Measurements from ENCODE around the gene STAMBPL1.

The STAMBPL1 gene

DNA sequence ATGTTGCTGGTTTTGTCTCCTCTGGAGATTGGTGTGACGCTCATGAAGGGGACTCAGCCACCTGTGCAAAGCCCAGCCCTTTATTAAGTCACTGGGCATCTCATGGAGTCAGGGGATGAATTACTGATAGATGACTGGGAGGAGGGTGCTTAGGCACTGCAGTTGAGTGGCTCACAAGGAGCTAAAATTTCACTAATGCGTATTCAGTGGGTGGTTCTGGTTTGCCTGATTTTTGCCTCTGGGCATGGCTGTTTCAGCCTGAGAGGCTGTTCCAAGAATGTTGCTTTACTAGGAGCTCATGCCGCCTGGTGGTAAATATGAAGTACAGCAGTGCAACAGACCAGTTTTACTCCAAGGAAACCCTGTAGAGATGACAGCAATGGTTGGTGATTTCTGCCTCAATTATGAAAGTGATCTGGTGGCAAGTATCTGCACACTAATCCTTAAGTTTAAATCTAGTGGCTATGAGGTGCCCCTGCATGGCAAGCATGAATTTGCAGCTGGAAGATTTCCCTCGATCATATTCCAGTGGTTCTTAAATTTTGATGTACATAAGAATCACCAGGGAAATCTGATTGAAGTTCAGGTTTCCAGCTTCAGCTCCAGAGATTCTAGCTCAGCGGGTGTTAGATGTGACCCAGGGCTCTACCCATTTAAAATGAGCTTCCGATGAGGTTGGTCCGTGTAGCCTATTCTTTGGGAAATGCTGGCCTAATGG, 52.7 kb downstream of the STAMBPL1 start:
- Histone ChIP-seq H3K27me3 (replicated peaks) (no peaks in the 10 kb centered on the region), H3K36me3 (replicated peaks) (peaks cover 10% of the 10 kb centered on the region), H3K4me3 (ENCODE audit: low read depth, low read length) (no peak overlapping the region), H3K27ac (no peak overlapping the region)
- TF ChIP-seq CTCF (IDR thresholded peaks at IDR 0.05; ENCODE audit: low read depth, low read length, missing control alignments), result peak; percentile 92
- DNase-seq, result peak; percentile 76
- in situ Hi-C loops (cut with HindIII; ENCODE audit: low pct_ligation_motif_present, low sequenced_read_pairs), result no loop called here

GRCh38 chr10:88933564-88933963, 53.5 kb downstream of the STAMBPL1 start:
- no peak for DNase-seq
- H3K27me3 ChIP-seq (replicated peaks), result no peaks in the 10 kb centered on the region
- H3K4me3 ChIP-seq (ENCODE audit: low read depth, low read length), result no peak overlapping the region
- TF ChIP-seq CTCF (IDR thresholded peaks at IDR 0.05; ENCODE audit: low read depth, low read length, missing control alignments), result no peak
- H3K36me3 ChIP-seq (replicated peaks), result peaks cover 14% of the 10 kb centered on the region
- in situ Hi-C loops (cut with HindIII; ENCODE audit: low pct_ligation_motif_present, low sequenced_read_pairs), result no loop called here
- no peak overlapping the region for H3K27ac ChIP-seq

DNA sequence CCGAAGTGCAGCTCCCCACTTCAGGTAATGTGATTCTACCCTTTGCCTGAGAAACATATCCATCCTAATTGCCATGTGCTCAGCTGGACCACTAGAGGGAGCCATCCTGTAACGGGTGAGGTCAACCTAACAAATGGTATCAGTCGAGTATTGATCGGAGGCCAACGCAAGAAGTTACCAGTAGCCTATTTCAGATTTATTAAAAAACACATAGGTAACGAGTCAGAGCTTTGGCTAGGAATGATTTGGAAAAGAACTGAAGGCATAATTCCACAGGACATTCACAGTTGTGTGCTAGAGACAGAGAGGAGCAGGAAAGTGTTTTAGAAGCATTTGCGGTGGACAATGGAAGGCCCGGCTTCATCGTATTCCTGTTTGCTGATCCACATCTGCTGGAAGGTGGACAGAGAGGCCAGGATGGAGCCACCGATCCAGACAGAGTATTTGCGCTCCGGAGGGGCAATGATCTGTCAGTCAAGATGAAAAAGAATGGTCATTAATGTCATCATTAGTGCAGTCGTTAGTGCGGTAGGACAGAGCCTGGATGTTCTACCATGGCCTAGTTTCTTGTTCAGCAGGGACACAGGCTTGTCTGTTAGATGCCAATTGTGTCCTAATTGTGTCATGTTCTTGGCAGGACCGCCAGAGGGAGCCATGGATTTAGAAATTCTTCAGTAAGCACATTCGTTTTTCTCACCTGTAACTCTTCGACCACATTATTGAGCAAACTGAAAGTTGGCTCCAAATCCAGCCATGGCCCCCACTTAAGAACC, 55.0 kb downstream of the STAMBPL1 start:
- H3K27me3 ChIP-seq (replicated peaks), result no peaks in the 10 kb centered on the region
- H3K4me3 ChIP-seq (ENCODE audit: low read depth, low read length), result no peak overlapping the region
- H3K36me3 ChIP-seq (replicated peaks), result peaks cover 20% of the 10 kb centered on the region
- in situ Hi-C loops (cut with HindIII; ENCODE audit: low pct_ligation_motif_present, low sequenced_read_pairs), result no loop called here
- peak; percentile 59 for DNase-seq
- no peak overlapping the region for H3K27ac ChIP-seq
- peak; percentile 96 for TF ChIP-seq CTCF (IDR thresholded peaks at IDR 0.05; ENCODE audit: low read depth, low read length, missing control alignments)

DNA sequence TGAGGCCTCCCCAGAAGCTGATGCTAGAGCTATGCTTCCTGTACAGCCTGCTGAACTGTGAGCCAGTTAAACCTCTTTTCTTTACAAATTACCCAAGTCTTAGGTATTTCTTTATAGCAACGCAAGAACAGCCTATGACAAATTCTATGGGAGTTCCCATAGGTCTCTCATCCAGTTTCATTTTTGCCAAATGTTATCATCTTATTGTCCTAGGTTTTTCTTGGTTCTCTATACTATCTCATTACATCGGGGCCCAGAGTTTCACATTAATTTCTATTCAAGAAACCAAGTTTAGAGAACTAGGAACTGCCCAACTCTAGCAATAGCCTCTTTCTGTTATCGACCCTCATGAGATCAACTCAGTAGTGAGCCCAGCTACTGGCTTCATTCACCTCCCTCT, 56.6 kb downstream of the STAMBPL1 start:
- Histone ChIP-seq H3K4me3 (ENCODE audit: low read depth, low read length) (no peak overlapping the region), H3K27me3 (replicated peaks) (no peaks in the 10 kb centered on the region), H3K36me3 (replicated peaks) (peaks cover 27% of the 10 kb centered on the region), H3K27ac (no peak overlapping the region)
- no peak for TF ChIP-seq CTCF (IDR thresholded peaks at IDR 0.05; ENCODE audit: low read depth, low read length, missing control alignments)
- DNase-seq, result no peak
- in situ Hi-C loops (cut with HindIII; ENCODE audit: low pct_ligation_motif_present, low sequenced_read_pairs), result no loop called here

GRCh38 chr10:88938039-88938438, 58.0 kb downstream of the STAMBPL1 start:
- no peak for DNase-seq
- in situ Hi-C loops (cut with HindIII; ENCODE audit: low pct_ligation_motif_present, low sequenced_read_pairs), result no loop called here
- Histone ChIP-seq H3K4me3 (ENCODE audit: low read depth, low read length) (no peak overlapping the region), H3K27me3 (replicated peaks) (no peaks in the 10 kb centered on the region), H3K36me3 (replicated peaks) (peaks cover 34% of the 10 kb centered on the region), H3K27ac (no peak overlapping the region)
- no peak for TF ChIP-seq CTCF (IDR thresholded peaks at IDR 0.05; ENCODE audit: low read depth, low read length, missing control alignments)

Measured in brain microvascular endothelial cell (primary cell).